ENCODE measurements around the gene C1orf226. TPM values are rescaled to one million over a fixed set of nuclear protein-coding genes. Genes with fewer than 3 reads are reported as not detected.
A peak's percentile ranks its signal among the peaks of the same experiment; 100 is the strongest.

C1orf226 gene, protein sequence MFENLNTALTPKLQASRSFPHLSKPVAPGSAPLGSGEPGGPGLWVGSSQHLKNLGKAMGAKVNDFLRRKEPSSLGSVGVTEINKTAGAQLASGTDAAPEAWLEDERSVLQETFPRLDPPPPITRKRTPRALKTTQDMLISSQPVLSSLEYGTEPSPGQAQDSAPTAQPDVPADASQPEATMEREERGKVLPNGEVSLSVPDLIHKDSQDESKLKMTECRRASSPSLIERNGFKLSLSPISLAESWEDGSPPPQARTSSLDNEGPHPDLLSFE
- polyA plus RNA-seq (0.06 to 0.13 TPM (median 0.12 TPM) in 3 replicates), polyA minus RNA-seq (0.06 to 0.53 TPM (median 0.26 TPM) in 3 replicates)
- 0.09 TPM for polyA plus RNA-seq (2011; ENCODE audit: low read depth)
- 0.05 and 0.10 TPM in 2 replicates for polyA plus RNA-seq (2011; cell fraction: cytosol; rRNA removed)
- polyA plus RNA-seq (2011; cell fraction: nucleus; rRNA removed): 0.11 and 0.15 TPM in 2 replicates
- polyA plus RNA-seq (2012; ENCODE audit: low replicate concordance): 0.15 and 0.41 TPM in 2 replicates
- not detected for polyA minus RNA-seq (2011; cell fraction: cytosol; rRNA and poly(A)+ RNA removed)
- polyA minus RNA-seq (2011; cell fraction: nucleus; rRNA and poly(A)+ RNA removed): 0.23 TPM in 1 of 2 replicates, not detected in the other

DNA sequence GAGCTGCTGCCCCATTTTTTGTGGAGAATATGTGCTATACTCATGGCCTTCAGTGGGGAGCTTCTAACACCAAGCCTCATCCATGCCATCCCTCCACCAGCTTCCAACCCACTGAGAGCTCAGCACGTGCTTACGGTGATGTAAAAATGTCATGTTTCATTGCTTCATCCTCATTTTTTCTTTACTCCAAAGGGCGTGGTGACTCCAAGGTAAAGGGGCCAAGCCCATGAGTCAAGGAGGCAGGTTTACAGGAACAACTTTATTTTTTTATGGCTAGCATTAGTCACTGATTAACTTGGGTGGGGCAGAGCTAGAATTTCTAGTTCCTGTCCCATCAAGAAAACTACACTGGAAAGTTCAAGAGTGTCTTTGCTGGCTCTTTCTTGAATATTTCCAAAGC is at the start of gene C1orf226:
Gene C1orf226, plus strand, starts transcription at position 346 of the 400 bp plus-strand sequence. CDS start 174 bp downstream, outside the sequence.
- FAIRE-seq: no peak

DNA sequence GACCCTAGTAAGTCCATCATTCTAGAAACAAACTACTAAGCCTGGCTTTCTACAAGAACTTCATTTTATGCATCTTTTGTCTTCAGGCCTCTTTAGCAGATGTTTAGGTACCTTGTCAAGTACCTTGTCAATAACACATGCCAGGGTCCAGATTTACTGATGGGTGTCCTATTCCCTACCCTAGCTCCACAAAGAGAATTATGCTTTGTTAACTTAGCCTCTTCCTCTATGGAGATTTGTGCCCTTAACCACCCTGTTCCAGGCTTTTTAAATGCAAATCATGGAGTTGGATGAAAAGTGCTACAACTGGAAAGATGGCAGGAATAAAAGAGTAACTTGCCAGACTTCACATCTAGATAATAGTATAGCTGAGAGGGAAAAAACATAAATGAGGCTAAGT is 47.5 kb upstream of the C1orf226 start:
- H3K9me1 ChIP-seq (ENCODE audit: control insufficient read depth, extremely low read depth, insufficient read depth, low read length): no peaks in the 10 kb centered on the region
- H3K9ac ChIP-seq (ENCODE audit: control insufficient read depth, extremely low read depth, insufficient read depth, low read length): no peak overlapping the region
- H2AFZ ChIP-seq (ENCODE audit: control insufficient read depth, low read length): no peak overlapping the region
- H3K36me3 ChIP-seq (ENCODE audit: control insufficient read depth in 2 of 2, extremely low read depth in 1 of 2, insufficient read depth in 2 of 2, low read length in 2 of 2): no peaks in the 10 kb centered on the region
- no peaks in the 10 kb centered on the region for H3K27me3 ChIP-seq (ENCODE audit: control insufficient read depth, extremely low read depth, insufficient read depth, low read length)
- H3K4me1 ChIP-seq (ENCODE audit: control insufficient read depth, extremely low read depth, insufficient read depth, low read length): no peaks in the 10 kb centered on the region
- DNase-seq (ENCODE audit: low read depth, low spot score) (no peak), FAIRE-seq (no peak)
- H3K4me2 ChIP-seq (ENCODE audit: control insufficient read depth, extremely low read depth, insufficient read depth, low read depth, low read length): no peak overlapping the region
- H3K79me2 ChIP-seq (ENCODE audit: control insufficient read depth, insufficient read depth, low read length): no peaks in the 10 kb centered on the region
- no peak overlapping the region for H3K27ac ChIP-seq (ENCODE audit: control insufficient read depth, insufficient read depth, low read length)
- H3K9me3 ChIP-seq (ENCODE audit: control insufficient read depth, low read depth, low read length): no peaks in the 10 kb centered on the region
- dilution Hi-C loops (cut with MboI; ENCODE audit: extremely low pct_ligation_motif_present, low sequenced_read_pairs): no loop called here
- H3K4me3 ChIP-seq (ENCODE audit: control insufficient read depth in 2 of 3, extremely low read depth in 1 of 3, insufficient read depth in 2 of 3, low read depth in 1 of 3, low read length in 3 of 3): no peak overlapping the region
- H4K20me1 ChIP-seq (ENCODE audit: control insufficient read depth, extremely low read depth, insufficient read depth, low read length): no peaks in the 10 kb centered on the region
- TF ChIP-seq, protein P1, sequence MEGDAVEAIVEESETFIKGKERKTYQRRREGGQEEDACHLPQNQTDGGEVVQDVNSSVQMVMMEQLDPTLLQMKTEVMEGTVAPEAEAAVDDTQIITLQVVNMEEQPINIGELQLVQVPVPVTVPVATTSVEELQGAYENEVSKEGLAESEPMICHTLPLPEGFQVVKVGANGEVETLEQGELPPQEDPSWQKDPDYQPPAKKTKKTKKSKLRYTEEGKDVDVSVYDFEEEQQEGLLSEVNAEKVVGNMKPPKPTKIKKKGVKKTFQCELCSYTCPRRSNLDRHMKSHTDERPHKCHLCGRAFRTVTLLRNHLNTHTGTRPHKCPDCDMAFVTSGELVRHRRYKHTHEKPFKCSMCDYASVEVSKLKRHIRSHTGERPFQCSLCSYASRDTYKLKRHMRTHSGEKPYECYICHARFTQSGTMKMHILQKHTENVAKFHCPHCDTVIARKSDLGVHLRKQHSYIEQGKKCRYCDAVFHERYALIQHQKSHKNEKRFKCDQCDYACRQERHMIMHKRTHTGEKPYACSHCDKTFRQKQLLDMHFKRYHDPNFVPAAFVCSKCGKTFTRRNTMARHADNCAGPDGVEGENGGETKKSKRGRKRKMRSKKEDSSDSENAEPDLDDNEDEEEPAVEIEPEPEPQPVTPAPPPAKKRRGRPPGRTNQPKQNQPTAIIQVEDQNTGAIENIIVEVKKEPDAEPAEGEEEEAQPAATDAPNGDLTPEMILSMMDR (optimal IDR thresholded peaks at IDR 0.05 in 1 of 3, IDR thresholded peaks at IDR 0.05 in 1 of 3, conservative IDR thresholded peaks at IDR 0.05 in 1 of 3; ENCODE audit: extremely low read depth in 1 of 3, insufficient read depth in 2 of 3, low read length in 3 of 3): no peak
- no peak for TF ChIP-seq EZH2 (IDR thresholded peaks at IDR 0.05; ENCODE audit: low read length)

More for the DNA sequence above, at the start of gene C1orf226:
- dilution Hi-C loops (cut with MboI; ENCODE audit: extremely low pct_ligation_motif_present, low sequenced_read_pairs): no loop called here
- H2AFZ ChIP-seq (ENCODE audit: control insufficient read depth, low read length): no peak within 1 kb of the TSS
- DNase-seq (ENCODE audit: low read depth, low spot score): peak; percentile 53
- H3K9me3 ChIP-seq (ENCODE audit: control insufficient read depth, low read depth, low read length): no peaks in the 10 kb centered on the region
- no peaks in the 10 kb centered on the region for H3K27me3 ChIP-seq (ENCODE audit: control insufficient read depth, extremely low read depth, insufficient read depth, low read length)
- no peaks in the 10 kb centered on the region for H3K36me3 ChIP-seq (ENCODE audit: control insufficient read depth in 2 of 2, extremely low read depth in 1 of 2, insufficient read depth in 2 of 2, low read length in 2 of 2)
- peak within 1 kb of the TSS; percentile 28 for H3K9ac ChIP-seq (ENCODE audit: control insufficient read depth, extremely low read depth, insufficient read depth, low read length)
- TF ChIP-seq, protein P1 (optimal IDR thresholded peaks at IDR 0.05 in 1 of 3, IDR thresholded peaks at IDR 0.05 in 1 of 3, conservative IDR thresholded peaks at IDR 0.05 in 1 of 3; ENCODE audit: extremely low read depth in 1 of 3, insufficient read depth in 2 of 3, low read length in 3 of 3): no peak
- no peak for TF ChIP-seq EZH2 (IDR thresholded peaks at IDR 0.05; ENCODE audit: low read length)
- no peaks in the 10 kb centered on the region for H3K79me2 ChIP-seq (ENCODE audit: control insufficient read depth, insufficient read depth, low read length)
- H3K4me1 ChIP-seq (ENCODE audit: control insufficient read depth, extremely low read depth, insufficient read depth, low read length): peaks cover 16% of the 10 kb centered on the region
- H4K20me1 ChIP-seq (ENCODE audit: control insufficient read depth, extremely low read depth, insufficient read depth, low read length): no peaks in the 10 kb centered on the region
- H3K4me2 ChIP-seq (ENCODE audit: control insufficient read depth, extremely low read depth, insufficient read depth, low read depth, low read length): peak within 1 kb of the TSS; percentile 67
- peak within 1 kb of the TSS; percentile 75 for H3K27ac ChIP-seq (ENCODE audit: control insufficient read depth, insufficient read depth, low read length)
- no peaks in the 10 kb centered on the region for H3K9me1 ChIP-seq (ENCODE audit: control insufficient read depth, extremely low read depth, insufficient read depth, low read length)
- peak within 1 kb of the TSS in 2 of 3 experiments; percentile 19 to 43 for H3K4me3 ChIP-seq (ENCODE audit: control insufficient read depth in 2 of 3, extremely low read depth in 1 of 3, insufficient read depth in 2 of 3, low read depth in 1 of 3, low read length in 3 of 3)
